HepG2 (cell line): ENCODE measurements around the gene GRAP. TPM values are rescaled to one million over a fixed set of nuclear protein-coding genes. Genes with fewer than 3 reads are reported as not detected.
A peak's percentile ranks its signal among the peaks of the same experiment; 100 is the strongest.

Experiments used
- DPF2 ChIP-seq: sonication (generic); formaldehyde crosslinking; IDR thresholded peaks from 2 replicates; pipeline ENCODE4 v1.4.0; 2020; ENCODE audit warnings: mild to moderate bottlenecking, low read depth, missing genetic modification reagents, borderline replicate concordance
- ELF1 ChIP-seq: sonication (generic); formaldehyde crosslinking; IDR thresholded peaks from 2 replicates; pipeline ENCODE4 v1.4.0; 2020; ENCODE audit warnings: missing genetic modification reagents
- FOXA1 ChIP-seq, 2 experiments: fragments of 450-650 bp in 1 of 2; sonication (generic) in 1 of 2; formaldehyde crosslinking in 1 of 2; IDR thresholded peaks; 2 replicates each; pipeline versions ENCODE4 v1.4.0 to v1.6.1; 2016 to 2020; ENCODE audit warnings: missing genetic modification reagents in 1 of 2
- JARID2 ChIP-seq: sonication (generic); formaldehyde crosslinking; IDR thresholded peaks from 2 replicates; pipeline ENCODE4 v1.8.1; 2023; ENCODE audit warnings: missing genetic modification reagents, inconsistent platforms; ENCODE audit not compliant: insufficient replicate concordance
- MYC ChIP-seq: sonication (generic); formaldehyde crosslinking; IDR thresholded peaks from 2 replicates; pipeline ENCODE4 v1.9.0; 2021; ENCODE audit warnings: missing genetic modification reagents, borderline replicate concordance
- ZKSCAN5 ChIP-seq: sonication (generic); formaldehyde crosslinking; IDR thresholded peaks from 2 replicates; pipeline ENCODE4 v1.5.1; 2020; ENCODE audit warnings: mild to moderate bottlenecking, missing genetic modification reagents
- ZNF260 ChIP-seq: sonication (generic); formaldehyde crosslinking; IDR thresholded peaks from 2 replicates; pipeline ENCODE4 v1.4.0; 2020; ENCODE audit warnings: missing genetic modification reagents, low read depth, mild to moderate bottlenecking, borderline replicate concordance
- ZNF441 ChIP-seq: sonication (generic); formaldehyde crosslinking; IDR thresholded peaks from 2 replicates; pipeline ENCODE4 v1.7.0; 2021; ENCODE audit warnings: missing genetic modification reagents, borderline replicate concordance
- ZNF790 ChIP-seq: sonication (generic); formaldehyde crosslinking; IDR thresholded peaks from 2 replicates; pipeline ENCODE4 v1.8.0; 2022; ENCODE audit warnings: missing genetic modification reagents, mild to moderate bottlenecking, borderline replicate concordance
- polyA plus RNA-seq, 8 experiments: library from polyadenylated mRNA; depleted of rRNA in 3 of 8; stranded (reverse) in 7 of 8; unstranded in 1 of 8; fragments of >200 nt; fragmentation: Illumina TruSeq in 4 of 8; extraction: Trizol in 4 of 8; gene quantifications; 2 replicates each; pipeline versions ENCODE4 v1.2.1 to v1.2.3, GENCODE V29; 2011 to 2016; ENCODE audit warnings: low read depth in 4 of 8, missing spikeins in 1 of 8, mixed read lengths in 1 of 8; ENCODE audit not compliant: insufficient read depth in 1 of 8
- total RNA-seq, 5 experiments: library from RNA; depleted of rRNA; stranded (reverse); fragments of >200 nt; fragmentation: Illumina TruSeq; extraction: Trizol; gene quantifications; 2 replicates each; pipeline ENCODE4 v1.2.3, GENCODE V29; 2016; ENCODE audit warnings: low read depth in 1 of 5
- TF ChIP-seq, protein P1 (sequence below): sonication (generic); formaldehyde crosslinking; IDR thresholded peaks from 2 replicates; pipeline ENCODE4 v1.4.0; 2020; ENCODE audit warnings: missing genetic modification reagents, borderline replicate concordance
- TF ChIP-seq, protein P2 (sequence below): sonication (generic); formaldehyde crosslinking; IDR thresholded peaks from 2 replicates; pipeline ENCODE4 v1.4.0; 2020; ENCODE audit warnings: missing genetic modification reagents, borderline replicate concordance
- TF ChIP-seq, protein P3 (sequence below): sonication (generic); formaldehyde crosslinking; IDR thresholded peaks from 2 replicates; pipeline ENCODE4 v1.4.0; 2020; ENCODE audit warnings: missing genetic modification reagents
- TF ChIP-seq, protein P4 (sequence below): sonication (generic); formaldehyde crosslinking; IDR thresholded peaks from 2 replicates; pipeline ENCODE4 v1.5.0; 2020; ENCODE audit warnings: mild to moderate bottlenecking, missing genetic modification reagents, moderate library complexity
- TF ChIP-seq, protein P5 (sequence below): sonication (generic); formaldehyde crosslinking; conservative IDR thresholded peaks from 2 replicates; pipeline ENCODE4 v1.4.0; 2020; ENCODE audit warnings: mild to moderate bottlenecking, missing genetic modification reagents, moderate library complexity

Gene GRAP
- total and polyA plus RNA-seq, 2 of the 13 experiments (the other 11 are each of a cell fraction or from before 2014, with no cell fraction given) = 0.77 to 1.7 TPM

DNA sequence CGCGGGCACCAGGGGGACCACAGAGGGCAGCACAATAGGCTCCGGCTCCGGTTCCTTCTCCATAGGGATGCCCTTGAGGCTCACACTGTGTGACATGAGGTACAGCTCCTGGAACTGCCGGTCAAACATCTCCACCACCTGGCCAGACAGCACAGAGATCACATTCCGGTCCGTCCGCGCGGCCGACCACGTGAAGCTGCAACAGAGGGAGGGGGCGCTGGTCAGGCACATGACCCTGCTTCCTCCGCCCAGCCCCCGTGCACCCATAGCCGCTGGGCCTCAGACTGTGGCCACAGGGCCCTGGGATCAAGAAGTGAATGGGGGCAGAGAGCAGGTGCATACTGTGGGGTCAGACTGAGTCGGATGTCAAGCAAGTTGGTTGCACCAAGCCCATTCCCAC is 68.1 kb downstream of the GRAP start (continued):
- TF ChIP-seq, protein P1, sequence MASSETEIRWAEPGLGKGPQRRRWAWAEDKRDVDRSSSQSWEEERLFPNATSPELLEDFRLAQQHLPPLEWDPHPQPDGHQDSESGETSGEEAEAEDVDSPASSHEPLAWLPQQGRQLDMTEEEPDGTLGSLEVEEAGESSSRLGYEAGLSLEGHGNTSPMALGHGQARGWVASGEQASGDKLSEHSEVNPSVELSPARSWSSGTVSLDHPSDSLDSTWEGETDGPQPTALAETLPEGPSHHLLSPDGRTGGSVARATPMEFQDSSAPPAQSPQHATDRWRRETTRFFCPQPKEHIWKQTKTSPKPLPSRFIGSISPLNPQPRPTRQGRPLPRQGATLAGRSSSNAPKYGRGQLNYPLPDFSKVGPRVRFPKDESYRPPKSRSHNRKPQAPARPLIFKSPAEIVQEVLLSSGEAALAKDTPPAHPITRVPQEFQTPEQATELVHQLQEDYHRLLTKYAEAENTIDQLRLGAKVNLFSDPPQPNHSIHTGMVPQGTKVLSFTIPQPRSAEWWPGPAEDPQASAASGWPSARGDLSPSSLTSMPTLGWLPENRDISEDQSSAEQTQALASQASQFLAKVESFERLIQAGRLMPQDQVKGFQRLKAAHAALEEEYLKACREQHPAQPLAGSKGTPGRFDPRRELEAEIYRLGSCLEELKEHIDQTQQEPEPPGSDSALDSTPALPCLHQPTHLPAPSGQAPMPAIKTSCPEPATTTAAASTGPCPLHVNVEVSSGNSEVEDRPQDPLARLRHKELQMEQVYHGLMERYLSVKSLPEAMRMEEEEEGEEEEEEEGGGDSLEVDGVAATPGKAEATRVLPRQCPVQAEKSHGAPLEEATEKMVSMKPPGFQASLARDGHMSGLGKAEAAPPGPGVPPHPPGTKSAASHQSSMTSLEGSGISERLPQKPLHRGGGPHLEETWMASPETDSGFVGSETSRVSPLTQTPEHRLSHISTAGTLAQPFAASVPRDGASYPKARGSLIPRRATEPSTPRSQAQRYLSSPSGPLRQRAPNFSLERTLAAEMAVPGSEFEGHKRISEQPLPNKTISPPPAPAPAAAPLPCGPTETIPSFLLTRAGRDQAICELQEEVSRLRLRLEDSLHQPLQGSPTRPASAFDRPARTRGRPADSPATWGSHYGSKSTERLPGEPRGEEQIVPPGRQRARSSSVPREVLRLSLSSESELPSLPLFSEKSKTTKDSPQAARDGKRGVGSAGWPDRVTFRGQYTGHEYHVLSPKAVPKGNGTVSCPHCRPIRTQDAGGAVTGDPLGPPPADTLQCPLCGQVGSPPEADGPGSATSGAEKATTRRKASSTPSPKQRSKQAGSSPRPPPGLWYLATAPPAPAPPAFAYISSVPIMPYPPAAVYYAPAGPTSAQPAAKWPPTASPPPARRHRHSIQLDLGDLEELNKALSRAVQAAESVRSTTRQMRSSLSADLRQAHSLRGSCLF (CRISPR knock-in tag) = no peak
- no peak for TF ChIP-seq ZKSCAN5 (CRISPR knock-in tag)
- TF ChIP-seq, protein P2, sequence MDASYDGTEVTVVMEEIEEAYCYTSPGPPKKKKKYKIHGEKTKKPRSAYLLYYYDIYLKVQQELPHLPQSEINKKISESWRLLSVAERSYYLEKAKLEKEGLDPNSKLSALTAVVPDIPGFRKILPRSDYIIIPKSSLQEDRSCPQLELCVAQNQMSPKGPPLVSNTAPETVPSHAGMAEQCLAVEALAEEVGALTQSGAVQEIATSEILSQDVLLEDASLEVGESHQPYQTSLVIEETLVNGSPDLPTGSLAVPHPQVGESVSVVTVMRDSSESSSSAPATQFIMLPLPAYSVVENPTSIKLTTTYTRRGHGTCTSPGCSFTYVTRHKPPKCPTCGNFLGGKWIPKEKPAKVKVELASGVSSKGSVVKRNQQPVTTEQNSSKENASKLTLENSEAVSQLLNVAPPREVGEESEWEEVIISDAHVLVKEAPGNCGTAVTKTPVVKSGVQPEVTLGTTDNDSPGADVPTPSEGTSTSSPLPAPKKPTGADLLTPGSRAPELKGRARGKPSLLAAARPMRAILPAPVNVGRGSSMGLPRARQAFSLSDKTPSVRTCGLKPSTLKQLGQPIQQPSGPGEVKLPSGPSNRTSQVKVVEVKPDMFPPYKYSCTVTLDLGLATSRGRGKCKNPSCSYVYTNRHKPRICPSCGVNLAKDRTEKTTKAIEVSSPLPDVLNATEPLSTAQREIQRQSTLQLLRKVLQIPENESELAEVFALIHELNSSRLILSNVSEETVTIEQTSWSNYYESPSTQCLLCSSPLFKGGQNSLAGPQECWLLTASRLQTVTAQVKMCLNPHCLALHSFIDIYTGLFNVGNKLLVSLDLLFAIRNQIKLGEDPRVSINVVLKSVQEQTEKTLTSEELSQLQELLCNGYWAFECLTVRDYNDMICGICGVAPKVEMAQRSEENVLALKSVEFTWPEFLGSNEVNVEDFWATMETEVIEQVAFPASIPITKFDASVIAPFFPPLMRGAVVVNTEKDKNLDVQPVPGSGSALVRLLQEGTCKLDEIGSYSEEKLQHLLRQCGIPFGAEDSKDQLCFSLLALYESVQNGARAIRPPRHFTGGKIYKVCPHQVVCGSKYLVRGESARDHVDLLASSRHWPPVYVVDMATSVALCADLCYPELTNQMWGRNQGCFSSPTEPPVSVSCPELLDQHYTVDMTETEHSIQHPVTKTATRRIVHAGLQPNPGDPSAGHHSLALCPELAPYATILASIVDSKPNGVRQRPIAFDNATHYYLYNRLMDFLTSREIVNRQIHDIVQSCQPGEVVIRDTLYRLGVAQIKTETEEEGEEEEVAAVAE (CRISPR knock-in tag) = no peak
- TF ChIP-seq, protein P3, sequence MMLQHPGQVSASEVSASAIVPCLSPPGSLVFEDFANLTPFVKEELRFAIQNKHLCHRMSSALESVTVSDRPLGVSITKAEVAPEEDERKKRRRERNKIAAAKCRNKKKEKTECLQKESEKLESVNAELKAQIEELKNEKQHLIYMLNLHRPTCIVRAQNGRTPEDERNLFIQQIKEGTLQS (CRISPR knock-in tag) = no peak
- TF ChIP-seq ZNF441 (CRISPR knock-in tag) = peak; percentile 94
- TF ChIP-seq MYC = peak; percentile 69; the same call in 1 of the 2 replicates
- no peak for TF ChIP-seq ZNF260
- no peak for TF ChIP-seq JARID2 (CRISPR knock-in tag)
- TF ChIP-seq, protein P4, sequence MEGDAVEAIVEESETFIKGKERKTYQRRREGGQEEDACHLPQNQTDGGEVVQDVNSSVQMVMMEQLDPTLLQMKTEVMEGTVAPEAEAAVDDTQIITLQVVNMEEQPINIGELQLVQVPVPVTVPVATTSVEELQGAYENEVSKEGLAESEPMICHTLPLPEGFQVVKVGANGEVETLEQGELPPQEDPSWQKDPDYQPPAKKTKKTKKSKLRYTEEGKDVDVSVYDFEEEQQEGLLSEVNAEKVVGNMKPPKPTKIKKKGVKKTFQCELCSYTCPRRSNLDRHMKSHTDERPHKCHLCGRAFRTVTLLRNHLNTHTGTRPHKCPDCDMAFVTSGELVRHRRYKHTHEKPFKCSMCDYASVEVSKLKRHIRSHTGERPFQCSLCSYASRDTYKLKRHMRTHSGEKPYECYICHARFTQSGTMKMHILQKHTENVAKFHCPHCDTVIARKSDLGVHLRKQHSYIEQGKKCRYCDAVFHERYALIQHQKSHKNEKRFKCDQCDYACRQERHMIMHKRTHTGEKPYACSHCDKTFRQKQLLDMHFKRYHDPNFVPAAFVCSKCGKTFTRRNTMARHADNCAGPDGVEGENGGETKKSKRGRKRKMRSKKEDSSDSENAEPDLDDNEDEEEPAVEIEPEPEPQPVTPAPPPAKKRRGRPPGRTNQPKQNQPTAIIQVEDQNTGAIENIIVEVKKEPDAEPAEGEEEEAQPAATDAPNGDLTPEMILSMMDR = peak; percentile 41
- no peak for TF ChIP-seq DPF2 (CRISPR knock-in tag)
- no peak for TF ChIP-seq ZNF790 (CRISPR knock-in tag)
- TF ChIP-seq FOXA1 (IDR thresholded peaks at IDR 0.05) = no peak
- TF ChIP-seq FOXA1 (CRISPR knock-in tag; IDR thresholded peaks at IDR 0.05) = no peak
- TF ChIP-seq ELF1 = no peak
- TF ChIP-seq, protein P5, sequence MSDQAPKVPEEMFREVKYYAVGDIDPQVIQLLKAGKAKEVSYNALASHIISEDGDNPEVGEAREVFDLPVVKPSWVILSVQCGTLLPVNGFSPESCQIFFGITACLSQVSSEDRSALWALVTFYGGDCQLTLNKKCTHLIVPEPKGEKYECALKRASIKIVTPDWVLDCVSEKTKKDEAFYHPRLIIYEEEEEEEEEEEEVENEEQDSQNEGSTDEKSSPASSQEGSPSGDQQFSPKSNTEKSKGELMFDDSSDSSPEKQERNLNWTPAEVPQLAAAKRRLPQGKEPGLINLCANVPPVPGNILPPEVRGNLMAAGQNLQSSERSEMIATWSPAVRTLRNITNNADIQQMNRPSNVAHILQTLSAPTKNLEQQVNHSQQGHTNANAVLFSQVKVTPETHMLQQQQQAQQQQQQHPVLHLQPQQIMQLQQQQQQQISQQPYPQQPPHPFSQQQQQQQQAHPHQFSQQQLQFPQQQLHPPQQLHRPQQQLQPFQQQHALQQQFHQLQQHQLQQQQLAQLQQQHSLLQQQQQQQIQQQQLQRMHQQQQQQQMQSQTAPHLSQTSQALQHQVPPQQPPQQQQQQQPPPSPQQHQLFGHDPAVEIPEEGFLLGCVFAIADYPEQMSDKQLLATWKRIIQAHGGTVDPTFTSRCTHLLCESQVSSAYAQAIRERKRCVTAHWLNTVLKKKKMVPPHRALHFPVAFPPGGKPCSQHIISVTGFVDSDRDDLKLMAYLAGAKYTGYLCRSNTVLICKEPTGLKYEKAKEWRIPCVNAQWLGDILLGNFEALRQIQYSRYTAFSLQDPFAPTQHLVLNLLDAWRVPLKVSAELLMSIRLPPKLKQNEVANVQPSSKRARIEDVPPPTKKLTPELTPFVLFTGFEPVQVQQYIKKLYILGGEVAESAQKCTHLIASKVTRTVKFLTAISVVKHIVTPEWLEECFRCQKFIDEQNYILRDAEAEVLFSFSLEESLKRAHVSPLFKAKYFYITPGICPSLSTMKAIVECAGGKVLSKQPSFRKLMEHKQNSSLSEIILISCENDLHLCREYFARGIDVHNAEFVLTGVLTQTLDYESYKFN (CRISPR knock-in tag) = 0 out of 2 replicates have a peak, but pooled peaks have one; percentile 15
